GM21367 (cell line): Measurements from ENCODE around the gene RAPSN.

ENCODE experiments used
- ATAC-seq: cut with Tn5 transposase; IDR thresholded peaks from one replicate; pipeline ENCODE4 v1.9.1; 2021; ENCODE audit not compliant: unreplicated experiment

The RAPSN gene

DNA sequence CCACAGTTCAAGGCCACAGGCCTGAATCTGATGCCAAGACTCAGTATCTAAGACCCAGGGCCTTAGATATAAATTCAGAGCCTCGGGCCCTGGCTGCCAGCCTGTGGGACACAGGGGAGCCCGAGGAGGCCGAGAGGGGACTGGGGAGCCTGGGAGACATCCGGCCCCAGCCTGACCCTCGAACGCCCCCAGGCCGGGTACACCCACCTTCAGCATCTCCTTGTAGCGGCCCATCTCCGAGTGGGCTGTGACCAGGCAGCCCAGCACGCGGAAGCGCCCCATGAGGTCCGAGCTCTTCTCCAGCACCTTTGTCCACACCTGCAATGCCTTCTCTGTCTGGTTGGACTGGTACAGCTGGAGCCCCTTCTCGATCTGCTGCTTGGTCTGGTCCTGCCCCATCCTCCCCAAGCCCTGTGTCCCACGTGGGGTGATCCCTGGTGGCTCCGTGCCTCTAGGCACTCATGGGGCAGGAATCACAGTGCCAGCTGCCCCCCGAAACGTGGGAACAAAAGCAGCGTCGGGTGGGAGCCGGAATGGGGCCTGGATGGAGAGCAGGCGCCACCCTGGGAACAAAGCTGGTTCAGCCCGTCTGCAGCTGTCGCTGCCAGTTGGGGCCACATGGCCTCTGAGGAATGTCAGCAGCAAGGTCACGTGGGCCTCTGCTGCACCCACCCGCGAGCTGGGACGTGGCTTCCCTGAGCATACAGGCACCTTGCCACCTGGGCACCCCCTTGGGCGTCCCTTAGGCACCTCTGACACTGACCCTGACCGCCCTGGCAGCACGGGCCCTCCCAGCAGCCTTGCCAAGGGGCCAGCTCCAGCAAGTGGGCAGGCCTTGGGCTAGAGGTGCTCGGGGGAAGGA, at the start of gene RAPSN:
RAPSN (minus strand) TSS at position 571 of the 862 bp plus-strand sequence; CDS start at position 399, 172 bp downstream.
- ATAC-seq = no peak

DNA sequence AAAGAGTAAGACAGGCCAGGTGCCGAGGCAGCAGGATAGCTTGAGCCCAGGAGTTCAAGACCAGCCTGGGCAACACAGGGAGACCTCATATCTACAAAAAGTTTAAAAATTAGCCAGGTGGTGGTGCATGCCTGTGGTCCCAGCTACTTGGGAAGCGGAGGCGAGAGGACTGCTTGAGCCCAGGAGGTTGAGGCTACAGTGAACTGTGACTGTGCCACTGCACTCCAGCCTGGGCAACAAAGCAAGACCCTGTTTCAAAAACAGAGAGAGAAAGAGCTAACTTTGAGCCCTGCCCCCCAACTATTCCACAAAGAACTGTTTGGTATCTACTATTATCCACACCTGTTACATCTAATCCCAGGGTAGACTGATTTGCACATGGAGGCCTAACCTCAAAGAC, 49.2 kb upstream of the RAPSN start:
- no peak for ATAC-seq

DNA sequence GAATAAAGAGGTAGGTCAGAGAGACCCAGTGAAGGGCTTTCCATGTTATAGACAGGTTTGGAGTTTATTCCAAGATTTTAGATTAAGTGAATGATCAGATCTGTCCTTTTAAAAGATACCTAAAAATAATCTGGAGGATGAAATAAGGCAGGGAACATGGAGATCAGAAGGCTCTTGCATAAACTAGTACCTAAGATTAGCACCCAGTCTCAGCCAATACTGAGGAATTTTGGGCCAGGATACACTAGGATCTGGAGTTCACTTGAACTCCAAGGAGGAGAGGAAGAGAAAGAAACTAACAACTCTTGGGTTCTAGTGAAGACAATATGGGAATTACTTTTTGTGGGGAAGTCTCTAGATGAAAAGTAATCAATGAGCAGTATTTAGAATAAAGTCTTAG, 47.9 kb upstream of the RAPSN start:
- ATAC-seq = no peak

DNA sequence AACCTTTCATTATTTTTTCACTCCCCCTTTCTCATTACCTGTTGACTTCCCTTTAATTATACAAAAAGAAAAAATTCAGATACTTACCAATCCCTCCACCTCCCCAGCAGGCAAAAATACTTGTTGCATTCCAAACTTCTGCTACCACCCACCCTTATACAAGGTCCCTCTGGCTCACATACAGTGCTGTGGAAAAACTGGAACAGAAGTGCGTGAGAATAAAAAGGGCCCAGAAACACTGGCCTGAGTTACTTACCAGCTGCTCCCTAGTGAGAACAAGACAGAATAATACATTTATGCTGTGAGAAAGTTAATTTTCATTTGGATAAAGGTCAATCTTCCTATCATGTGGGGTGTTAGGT, 46.9 kb upstream of the RAPSN start:
- ATAC-seq = no peak

DNA sequence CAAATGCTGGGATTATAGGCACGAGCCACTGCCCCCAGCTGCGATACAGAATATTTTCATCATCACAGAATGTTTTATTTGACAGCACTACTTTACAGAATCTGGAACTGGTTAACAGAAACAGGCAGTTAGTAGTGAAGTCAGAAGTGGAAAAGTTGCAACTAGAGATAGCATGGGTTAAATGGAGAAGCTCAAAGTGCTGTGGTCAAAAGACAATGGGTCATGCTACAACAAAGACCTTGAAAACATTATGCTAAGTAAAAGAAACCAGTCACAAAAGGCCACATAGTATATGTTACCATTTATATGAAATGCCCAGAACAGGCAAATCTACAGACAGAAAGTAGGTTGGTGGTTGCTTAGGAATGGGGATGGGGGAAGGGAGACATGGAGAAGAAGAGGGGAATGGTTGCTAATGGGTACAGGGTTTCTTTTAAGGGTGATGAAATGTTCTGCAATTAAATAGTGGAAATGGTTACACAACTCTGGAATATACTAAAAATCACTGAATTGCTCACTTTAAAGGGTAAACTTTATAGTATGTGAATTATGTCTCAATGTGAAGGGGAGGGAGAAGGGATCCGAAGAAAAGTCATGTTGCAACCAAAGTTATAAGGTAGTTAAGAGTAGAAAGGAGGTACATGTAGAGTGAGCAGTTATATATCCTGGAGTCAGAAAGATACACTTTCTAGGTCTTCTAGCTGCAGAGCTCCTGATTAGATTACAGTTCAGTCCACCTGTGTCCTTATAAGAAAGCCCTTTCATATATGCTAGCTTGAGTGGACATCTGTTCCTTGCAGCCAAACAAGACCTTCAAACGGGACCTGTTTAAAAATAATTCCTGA, 46.3 kb upstream of the RAPSN start:
- no peak for ATAC-seq

DNA sequence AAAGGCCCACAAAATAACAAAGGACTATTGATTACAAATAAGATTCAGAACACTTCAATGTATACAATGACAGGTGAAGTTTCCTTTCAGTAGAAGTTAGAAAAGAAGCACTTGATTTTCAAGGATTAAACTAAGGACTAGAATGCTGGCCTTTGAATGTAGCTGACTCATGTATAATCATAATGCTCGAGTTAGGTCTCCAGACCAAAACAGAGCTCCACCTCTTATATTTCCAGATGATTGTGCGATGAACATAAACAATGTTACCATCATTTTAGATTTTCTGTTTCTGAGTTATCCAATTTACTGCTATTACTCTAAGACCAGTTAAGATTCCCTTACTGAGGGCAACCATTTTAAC, 40.4 kb upstream of the RAPSN start:
- no peak for ATAC-seq

DNA sequence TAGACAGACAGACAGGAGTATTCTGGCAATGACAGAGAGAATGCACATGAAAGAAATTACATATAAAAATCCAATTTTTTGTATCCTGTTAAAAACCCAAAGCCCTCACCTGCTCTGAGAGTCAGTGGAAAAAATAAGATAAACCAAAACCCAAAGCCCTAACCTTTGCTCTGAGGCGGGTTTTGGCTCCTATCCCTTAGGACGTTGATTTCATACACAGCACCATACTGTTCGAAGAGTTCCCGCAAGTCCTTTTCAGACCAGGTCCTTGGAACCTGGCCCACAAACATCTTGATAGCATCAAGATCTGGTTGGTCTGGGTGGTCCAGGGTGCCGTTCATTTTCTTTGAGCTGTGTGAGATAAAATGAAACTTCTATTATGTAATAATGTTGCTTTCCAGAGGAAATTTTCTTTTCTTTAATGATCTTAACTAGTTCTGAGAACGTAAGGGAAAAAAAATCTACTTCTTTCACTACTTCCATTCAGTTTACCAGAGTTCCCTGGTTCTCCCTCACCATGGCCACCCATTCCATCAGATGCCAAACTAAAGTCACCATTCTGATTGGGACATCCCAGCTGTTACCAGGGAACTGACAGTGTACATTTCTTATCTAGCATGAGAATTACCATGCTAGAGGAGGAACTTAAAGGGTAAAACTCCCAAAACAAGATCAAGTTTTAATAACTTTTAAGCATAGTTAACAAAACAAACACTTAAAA, 39.9 kb upstream of the RAPSN start:
- no peak for ATAC-seq

DNA sequence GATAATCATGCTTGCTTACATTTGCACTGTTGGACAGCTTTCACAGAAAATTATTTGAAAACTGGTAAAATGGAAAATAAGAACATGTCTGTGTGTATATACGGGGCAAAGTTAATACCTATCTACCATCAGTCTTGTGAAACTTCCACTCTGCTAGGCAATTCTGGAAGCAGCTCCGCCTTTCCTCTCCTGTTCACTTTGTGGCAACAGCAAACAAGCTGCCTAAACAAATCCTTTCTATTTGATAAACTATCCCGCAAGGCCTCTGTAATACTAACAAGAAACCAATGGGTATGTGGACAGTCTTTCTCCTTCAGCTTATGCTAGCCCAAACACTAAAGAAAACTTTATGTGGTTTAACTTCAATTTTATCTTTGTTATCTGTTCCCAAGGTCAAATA, 39.2 kb upstream of the RAPSN start:
- ATAC-seq = no peak

DNA sequence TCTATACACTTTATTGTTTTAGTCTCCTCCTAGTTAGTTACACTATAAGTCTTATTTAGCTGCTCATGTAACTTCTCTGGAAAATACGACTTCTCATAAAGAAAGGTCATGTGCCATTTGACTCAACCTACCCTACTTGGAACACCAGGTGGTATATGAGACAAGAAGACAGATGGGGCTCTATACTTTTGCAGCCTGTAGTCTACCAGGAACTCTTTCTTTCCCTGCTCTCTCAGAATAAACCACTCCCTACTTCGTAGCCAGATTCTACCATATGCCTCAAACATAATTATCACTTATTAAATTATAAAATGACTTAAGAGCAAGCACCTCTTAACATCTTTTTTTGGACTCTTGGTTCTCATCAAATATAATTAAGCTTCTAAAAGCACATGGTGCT, 38.5 kb upstream of the RAPSN start:
- ATAC-seq = no peak

DNA sequence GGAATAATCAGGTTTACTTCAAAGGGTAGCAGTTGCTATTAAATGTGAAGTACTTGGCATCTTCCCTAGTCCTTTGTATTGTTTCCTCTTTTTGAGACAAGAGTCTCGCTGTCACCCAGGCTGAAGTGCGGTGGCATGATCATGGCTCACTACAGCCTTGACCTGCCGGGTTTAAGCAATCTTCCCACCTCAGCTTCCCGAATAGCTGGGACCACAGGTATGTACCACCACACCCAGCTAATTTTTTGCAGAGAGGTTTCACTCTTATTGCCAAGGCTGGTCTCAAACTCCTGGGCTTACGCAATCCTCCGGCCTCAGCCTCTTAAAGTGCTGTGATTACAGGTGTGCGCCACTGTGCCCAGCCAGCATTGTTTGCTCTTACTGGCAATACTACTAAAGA, 36.2 kb upstream of the RAPSN start:
- no peak for ATAC-seq

DNA sequence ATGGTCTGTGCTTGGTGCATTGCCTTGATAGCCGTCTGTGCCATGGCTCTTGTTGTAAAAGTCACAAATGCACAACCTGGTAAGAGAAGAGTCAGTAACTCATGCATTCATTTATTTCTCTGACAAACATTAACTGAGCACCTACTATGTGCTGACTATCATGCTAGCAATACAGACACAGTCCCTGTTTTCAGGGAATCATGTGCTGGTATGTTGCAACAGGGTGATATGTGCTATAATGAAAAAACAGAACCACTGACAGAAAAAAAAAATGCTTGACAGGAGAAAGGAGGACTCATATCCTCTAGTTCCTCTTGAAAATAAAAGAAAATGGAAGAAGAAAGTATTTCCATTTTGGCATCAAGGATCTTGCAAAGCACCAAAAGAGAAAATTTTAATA, 34.5 kb upstream of the RAPSN start:
- no peak for ATAC-seq

DNA sequence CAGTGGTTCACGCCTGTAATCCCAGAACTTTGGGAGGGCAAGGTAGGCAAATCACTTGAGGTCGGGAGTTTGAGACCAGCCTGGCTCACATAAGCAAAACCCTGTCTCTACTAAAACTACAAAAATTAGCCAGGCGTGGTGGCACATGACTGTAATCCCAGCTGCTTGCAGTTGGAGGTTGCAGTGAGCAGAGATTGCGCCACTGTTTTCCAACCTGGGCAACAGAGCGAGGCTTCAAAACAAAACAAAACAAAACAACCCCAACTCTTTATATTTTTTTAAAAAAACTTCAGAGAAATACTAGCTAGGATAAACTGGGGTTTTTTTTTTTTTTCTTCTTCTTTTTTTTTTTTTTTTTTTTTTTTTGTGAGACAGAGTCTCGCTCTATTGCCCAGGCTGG, 31.8 kb upstream of the RAPSN start:
- ATAC-seq = no peak

DNA sequence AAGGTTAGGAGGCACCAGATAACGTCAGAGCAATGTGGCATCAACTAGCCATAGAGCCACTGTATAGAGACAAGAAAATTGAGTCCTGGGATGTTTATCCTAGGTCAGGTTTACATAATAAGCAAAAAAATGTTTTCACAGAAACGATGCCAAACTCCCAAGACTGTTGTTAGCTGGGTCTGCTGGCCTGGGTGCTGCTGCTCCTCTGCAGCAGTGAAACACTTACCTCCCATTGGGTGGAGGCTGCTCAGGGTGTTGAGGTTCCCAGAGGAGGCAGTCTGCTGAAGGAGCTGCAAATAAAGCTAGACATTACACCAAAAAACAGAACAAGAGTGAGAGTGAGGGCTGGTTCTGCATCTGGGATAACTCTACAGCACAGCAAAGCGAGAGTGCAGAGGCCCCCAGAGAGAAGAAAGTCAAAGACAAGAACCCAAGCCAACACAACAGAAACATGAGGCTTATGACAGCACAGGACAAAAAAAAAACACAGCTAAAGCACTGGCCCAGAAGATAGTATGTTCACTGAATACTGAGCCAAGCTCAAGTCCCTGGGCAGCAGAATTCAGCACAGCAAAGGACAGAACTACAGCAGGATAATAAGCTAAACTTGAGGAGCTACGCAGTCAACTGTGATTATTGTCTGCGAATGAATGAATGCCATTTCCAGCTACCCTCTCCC, 29.9 kb upstream of the RAPSN start:
- ATAC-seq = no peak

DNA sequence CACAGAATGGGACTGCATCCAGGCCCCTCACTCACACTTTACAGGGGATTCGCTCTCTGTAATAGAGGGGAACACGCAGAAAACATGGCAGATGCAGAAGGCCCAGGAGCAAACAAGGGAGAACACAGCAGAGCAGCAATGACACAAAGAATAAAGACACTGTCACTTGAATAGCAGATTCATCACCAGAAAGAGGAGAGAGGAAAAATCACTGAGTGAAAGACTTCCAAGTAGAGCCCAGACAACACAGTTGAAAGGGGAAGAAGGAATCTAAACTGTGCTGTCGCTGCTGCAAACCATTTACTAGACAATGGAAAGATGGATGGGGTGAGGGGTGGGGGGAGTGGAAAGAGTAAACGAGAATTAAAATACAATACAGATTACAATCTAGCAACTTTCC, 28.8 kb upstream of the RAPSN start:
- ATAC-seq = no peak

DNA sequence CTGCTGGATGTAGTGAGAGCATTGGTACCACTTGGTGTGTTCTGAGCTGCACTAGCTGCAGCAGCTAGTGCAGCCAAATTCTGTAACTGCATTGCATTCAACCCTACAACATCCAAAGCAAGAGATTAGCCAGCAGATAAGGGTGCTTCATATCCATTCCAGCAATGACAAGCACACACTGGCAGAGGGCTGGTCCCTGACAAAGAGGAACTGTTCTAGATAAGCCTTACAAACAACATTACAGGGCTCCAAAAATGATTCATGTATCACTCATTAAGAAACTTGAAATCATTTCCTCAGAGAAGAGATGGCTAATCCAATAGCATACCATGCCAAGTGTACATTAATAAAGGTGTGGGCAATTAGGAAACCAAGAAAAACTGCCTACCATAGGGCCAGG, 28.4 kb upstream of the RAPSN start:
- no peak for ATAC-seq

DNA sequence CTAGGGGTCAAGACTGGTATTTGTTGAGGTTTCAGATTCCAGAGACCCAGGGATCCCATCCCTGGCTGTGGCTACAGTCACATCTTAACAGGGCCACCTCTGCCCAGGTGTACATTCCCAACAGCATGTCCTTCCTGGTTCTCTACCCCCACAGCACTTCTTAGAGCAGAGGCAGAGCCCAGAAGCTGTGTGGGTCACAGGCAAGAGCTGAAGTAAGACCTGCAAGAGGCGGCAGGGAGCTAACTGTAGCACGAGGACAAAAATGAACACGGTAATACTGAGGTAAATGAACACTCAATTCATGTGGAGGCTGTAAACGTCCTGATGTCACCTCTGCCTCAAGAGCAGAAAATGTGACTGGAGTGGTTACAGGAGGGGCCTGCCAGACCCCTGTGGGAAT, 21.7 kb upstream of the RAPSN start:
- no peak for ATAC-seq

DNA sequence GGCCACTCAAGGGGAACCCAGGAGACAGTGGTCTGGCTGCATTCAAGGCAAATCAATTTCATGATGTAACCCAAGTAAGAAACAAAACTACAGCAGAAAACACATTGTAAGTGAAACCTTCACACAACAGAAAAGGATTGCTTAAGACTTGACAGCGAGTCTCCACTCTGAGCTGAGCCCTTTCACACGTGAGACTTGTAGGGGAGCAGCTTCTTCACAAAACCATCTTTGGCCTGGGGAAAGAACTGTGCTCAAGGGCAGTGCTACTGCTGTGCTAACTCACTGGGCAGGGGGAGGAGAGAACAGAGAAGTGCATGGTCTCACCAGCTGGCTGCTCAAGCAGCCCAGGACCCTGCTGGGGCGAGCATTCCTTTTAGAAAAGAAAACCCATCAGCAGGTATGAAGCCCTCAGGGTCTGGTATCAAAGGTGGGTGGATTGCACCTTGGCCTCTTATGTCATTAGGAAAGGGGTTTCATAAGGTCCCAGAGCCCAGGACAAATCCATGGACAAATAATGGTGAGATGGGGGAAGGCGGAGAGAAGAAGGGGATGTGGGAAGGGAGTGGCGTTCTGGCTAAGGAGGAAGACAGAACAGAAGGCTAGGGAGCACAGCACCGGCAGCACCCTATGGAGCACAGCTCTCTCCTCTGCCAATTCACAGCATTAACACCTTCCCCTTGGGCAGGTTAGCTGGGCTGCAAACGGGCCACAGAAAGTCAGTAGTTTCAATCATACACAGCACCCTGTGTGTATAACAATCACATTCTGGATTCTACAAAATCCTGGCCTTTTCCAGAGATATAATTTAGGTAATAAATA, 20.6 kb upstream of the RAPSN start:
- no peak for ATAC-seq

DNA sequence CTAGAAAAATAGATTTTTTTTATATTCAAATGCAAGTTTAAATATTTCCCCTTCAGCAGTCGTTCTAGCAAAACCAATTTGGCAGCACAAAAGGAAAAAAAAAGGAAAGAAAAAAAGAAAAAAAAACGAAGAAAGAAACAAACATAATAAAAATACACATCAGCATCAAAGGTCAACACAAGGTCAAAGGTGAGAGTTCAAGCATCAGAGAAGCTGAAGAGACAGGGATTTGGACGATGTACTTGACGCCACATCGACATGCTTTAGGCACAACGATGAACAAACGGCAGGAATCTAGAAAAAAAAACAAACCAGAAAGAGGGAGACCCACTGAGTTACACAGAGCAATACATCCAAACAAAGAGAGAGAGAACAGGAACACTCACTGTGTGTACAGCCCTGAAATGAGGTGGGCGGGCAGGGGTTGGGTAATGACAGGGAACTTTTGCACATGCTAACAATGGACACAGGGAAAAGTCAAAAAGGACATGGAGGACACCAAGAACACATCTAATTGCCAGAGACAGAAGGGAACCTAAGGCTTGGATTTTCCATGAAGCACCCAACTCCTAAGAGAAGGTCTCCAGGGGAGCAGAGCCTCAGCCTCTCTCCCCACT, 19.8 kb upstream of the RAPSN start:
- ATAC-seq = no peak

DNA sequence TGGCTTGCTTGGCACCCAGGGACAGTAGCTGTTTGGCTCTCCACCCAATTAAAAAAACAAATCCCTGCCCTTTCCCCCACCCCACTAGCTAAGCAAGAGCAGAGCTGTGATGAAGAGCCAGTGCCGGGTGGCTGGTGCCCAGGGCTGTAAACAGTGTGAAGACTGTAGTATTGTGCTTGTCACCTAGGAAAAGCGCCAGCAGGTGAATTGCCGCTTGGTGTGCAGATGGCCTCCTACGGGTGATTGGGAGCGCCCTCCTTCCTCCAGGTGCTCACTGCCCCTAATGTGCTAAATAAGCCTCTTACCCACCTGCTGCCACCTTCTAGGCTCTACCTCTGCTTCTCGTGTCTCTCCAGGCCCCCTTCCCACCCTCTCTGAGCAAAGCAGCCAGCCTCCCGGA, 18.4 kb upstream of the RAPSN start:
- no peak for ATAC-seq

DNA sequence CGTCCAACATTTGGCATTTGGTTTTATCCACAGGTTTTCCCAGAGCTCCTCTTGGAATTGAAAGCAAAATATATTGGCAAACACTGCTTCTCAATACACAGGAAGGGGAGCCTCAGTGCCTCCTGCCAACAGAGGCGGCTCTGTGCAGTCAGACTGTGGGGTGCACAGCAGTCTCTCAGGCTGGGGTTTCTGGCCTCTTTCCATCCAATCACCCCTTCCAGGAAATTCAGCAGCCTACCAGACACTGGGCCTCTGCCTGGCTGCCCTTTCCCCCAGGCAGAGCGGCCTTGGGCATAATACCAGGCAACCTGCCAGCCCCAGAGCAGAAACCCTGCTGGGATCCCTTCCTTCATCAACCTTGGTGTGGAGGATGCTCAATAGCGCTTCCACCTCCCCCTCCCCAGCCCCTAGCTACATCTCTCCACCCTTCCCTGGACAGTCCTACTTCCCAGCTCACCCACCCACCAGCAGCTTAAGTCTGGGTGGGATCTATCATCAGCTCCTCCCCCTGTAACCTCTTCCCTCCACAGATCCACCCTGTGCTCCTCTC, 17.8 kb upstream of the RAPSN start:
- no peak for ATAC-seq
